Thyroid gland (tissue), 4 donors: ENCODE data around the gene CCDC7.

Experiments used
- POLR2A ChIP-seq, 2 donors: fragments of 450-650 bp; IDR thresholded peaks; one replicate each; pipeline ENCODE4 v1.6.1; 2017; ENCODE audit warnings: antibody characterized with exemption in 2 of 2, mild to moderate bottlenecking in 2 of 2, moderate library complexity in 1 of 2
- TF ChIP-seq, protein P1 (sequence below), 6 experiments: fragments of 200-600 bp in 3 of 6; fragments of 450-650 bp in 3 of 6; sonication (generic) in 3 of 6; IDR thresholded peaks; one replicate each; pipeline ENCODE4 v1.5.1; 2016 to 2019; ENCODE audit warnings: antibody characterized with exemption in 6 of 6, mild to moderate bottlenecking in 2 of 6, inconsistent platforms in 1 of 6, moderate library complexity in 1 of 6

DNA sequence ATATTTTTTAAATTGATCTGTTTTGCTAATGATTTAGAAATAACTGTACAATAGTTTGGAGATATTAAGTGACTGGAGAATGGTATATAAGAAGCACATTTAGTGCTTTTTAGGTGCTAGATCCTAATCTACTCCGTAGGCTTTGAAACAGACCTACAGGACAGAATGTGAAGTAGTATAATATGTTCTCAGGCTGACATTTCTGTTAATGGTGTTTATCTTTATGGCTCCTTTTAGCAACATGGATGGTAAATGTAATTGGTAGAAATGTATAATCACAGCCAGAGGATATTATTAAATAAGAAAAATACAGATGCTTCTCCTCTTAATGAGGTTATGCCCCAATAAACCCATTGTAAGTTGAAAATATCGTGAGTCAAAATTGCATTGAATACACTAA lies 30.6 kb upstream of the CCDC7 start:
- TF ChIP-seq, protein P1, sequence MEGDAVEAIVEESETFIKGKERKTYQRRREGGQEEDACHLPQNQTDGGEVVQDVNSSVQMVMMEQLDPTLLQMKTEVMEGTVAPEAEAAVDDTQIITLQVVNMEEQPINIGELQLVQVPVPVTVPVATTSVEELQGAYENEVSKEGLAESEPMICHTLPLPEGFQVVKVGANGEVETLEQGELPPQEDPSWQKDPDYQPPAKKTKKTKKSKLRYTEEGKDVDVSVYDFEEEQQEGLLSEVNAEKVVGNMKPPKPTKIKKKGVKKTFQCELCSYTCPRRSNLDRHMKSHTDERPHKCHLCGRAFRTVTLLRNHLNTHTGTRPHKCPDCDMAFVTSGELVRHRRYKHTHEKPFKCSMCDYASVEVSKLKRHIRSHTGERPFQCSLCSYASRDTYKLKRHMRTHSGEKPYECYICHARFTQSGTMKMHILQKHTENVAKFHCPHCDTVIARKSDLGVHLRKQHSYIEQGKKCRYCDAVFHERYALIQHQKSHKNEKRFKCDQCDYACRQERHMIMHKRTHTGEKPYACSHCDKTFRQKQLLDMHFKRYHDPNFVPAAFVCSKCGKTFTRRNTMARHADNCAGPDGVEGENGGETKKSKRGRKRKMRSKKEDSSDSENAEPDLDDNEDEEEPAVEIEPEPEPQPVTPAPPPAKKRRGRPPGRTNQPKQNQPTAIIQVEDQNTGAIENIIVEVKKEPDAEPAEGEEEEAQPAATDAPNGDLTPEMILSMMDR (IDR thresholded peaks at IDR 0.05) = no peak
- TF ChIP-seq POLR2A (IDR thresholded peaks at IDR 0.05) = no peak
